Endothelial cell of umbilical vein (primary cell): ENCODE measurements around the gene TENM4.

ENCODE experiments used
- CTCF ChIP-seq, 2 donors: IDR thresholded peaks; 1 replicate in 1 of 2; 2 replicates in 1 of 2; pipeline ENCODE4 v1.5.1; 2011; ENCODE audit warnings: low read length in 2 of 2, mild to moderate bottlenecking in 2 of 2, moderate library complexity in 2 of 2, control low read depth in 1 of 2, inconsistent platforms in 1 of 2, low read depth in 1 of 2; ENCODE audit not compliant: insufficient read depth in 1 of 2; ENCODE audit errors: extremely low read depth in 1 of 2
- EZH2 ChIP-seq: IDR thresholded peaks from 2 replicates; pipeline ENCODE4 v1.6.1; 2012; ENCODE audit warnings: borderline replicate concordance, low read depth, mild to moderate bottlenecking, moderate library complexity, low read length, inconsistent platforms; ENCODE audit not compliant: severe bottlenecking
- FOS ChIP-seq: IDR thresholded peaks from 2 replicates; pipeline ENCODE4 v1.6.1; 2011; ENCODE audit warnings: mild to moderate bottlenecking, low read length, moderate library complexity, borderline replicate concordance; ENCODE audit not compliant: insufficient read depth
- GATA2 ChIP-seq: IDR thresholded peaks from 2 replicates; pipeline ENCODE4 v1.7.0; 2011; ENCODE audit warnings: low read depth, mild to moderate bottlenecking, moderate library complexity, mixed read lengths, low read length; ENCODE audit not compliant: insufficient read length, insufficient read depth
- JUN ChIP-seq: IDR thresholded peaks from 2 replicates; pipeline ENCODE4 v1.6.1; 2011; ENCODE audit warnings: borderline replicate concordance, low read depth; ENCODE audit not compliant: insufficient read length, insufficient read depth
- MYC ChIP-seq: IDR thresholded peaks from one replicate; pipeline ENCODE4 v1.6.1; 2011; ENCODE audit warnings: mild to moderate bottlenecking, low read depth, low read length
- POLR2A ChIP-seq: IDR thresholded peaks from 2 replicates; pipeline ENCODE4 v1.6.1; 2012; ENCODE audit warnings: low read depth, mild to moderate bottlenecking, control low read depth, low read length
- POLR2AphosphoS5 ChIP-seq: IDR thresholded peaks from 2 replicates; pipeline ENCODE4 v1.6.1; 2012; ENCODE audit warnings: low read depth, mild to moderate bottlenecking, control low read depth, low read length, moderate library complexity; ENCODE audit not compliant: insufficient read depth
- TF ChIP-seq, protein P1 (sequence below): IDR thresholded peaks from 2 replicates; pipeline ENCODE4 v1.6.1; 2011; ENCODE audit not compliant: insufficient read depth, insufficient read length

DNA sequence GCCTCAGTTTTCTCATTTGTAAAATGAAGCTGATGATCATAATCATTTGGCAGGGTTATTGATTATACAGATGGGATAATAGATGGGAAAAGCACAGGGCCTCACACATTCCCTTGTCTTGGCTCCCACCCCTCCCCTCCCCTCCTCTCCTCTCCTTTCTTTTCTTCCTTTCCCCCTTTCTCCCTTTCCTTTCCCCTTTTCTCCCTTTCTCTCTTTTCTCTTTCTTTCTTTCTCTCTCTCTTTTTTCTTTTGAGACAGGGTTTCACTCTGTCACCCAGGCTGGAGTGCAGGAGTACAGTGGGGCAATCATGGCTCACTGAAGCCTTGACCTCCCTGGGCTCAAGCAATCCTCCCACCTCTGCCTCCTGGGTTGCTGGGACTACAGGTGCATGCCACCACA, 705.1 kb downstream of the TENM4 start:
- TF ChIP-seq POLR2A, result no peak
- TF ChIP-seq CTCF (IDR thresholded peaks at IDR 0.05; ENCODE audit: extremely low read depth in 1 of 2, insufficient read depth in 1 of 2, low read depth in 1 of 2, low read length in 2 of 2), result no peak
- TF ChIP-seq GATA2, result no peak
- TF ChIP-seq EZH2, result no peak
- TF ChIP-seq JUN, result no peak
- TF ChIP-seq, protein P1, sequence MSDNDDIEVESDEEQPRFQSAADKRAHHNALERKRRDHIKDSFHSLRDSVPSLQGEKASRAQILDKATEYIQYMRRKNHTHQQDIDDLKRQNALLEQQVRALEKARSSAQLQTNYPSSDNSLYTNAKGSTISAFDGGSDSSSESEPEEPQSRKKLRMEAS, result no peak
- TF ChIP-seq MYC, result no peak
- TF ChIP-seq POLR2AphosphoS5, result no peak
- no peak for TF ChIP-seq FOS
